Erythroblast (primary cell): ENCODE data around the gene CRYZL1.

ENCODE experiments used
- GATA1 ChIP-seq: IDR thresholded peaks from 2 replicates; pipeline ENCODE4 v1.6.1; 2011; ENCODE audit warnings: low read depth, mild to moderate bottlenecking, control low read depth, low read length, moderate library complexity
- POLR2A ChIP-seq: IDR thresholded peaks from 2 replicates; pipeline ENCODE4 v1.6.1; 2011; ENCODE audit warnings: mild to moderate bottlenecking, low read length

GRCh38 chr21:33578959-33579542 lies 62.5 kb downstream of the CRYZL1 start:
- TF ChIP-seq POLR2A (no peak), GATA1 (no peak)
